K562 (cell line): ENCODE results near the gene CCDC70. TPM values are rescaled to one million over a fixed set of nuclear protein-coding genes. Genes with fewer than 3 reads are reported as not detected.

Experiments
- ATAC-seq: fragments of 200-7000 bp; cut with Tn5 transposase; 3 replicates; pipeline ENCODE4 v1.9.1; 2020; ENCODE audit warnings: moderate library complexity
- BruUV-seq: library from RNA; stranded (reverse); fragments of 400-500 nt; replicated peaks from 2 replicates; lab custom pipeline; 2021; lab: Mats Ljungman, UMichigan
- CTCF ChIA-PET: fragments of 300-600 bp; formaldehyde crosslinking; extraction: SDS; loops from one replicate; lab custom pipeline; 2021; ENCODE audit warnings: low intra/inter-chr PET ratio; lab: Yijun Ruan, JAX
- POLR2A ChIA-PET: fragments of 300-600, 350-650 bp; sonication (Branson Sonifier 250); formaldehyde crosslinking; extraction: SDS; loops from one replicate; lab custom pipeline; 2021; ENCODE audit warnings: antibody characterized with exemption, inconsistent platforms; lab: Yijun Ruan, JAX
- DNase-seq, 4 experiments: peaks; one replicate each; pipeline versions ENCODE4 v3.0.0 to v3.0.0-alpha.2; 2011 to 2018; ENCODE audit warnings: low spot score in 3 of 4, mixed read lengths in 3 of 4; ENCODE audit errors: extremely low read depth in 1 of 4
- FAIRE-seq: peaks from 2 replicates; lab custom pipeline; 2011; peaks lifted over from hg19 to GRCh38; lab: Jason Lieb, UNC
- H2AFZ ChIP-seq: 2 replicates; pipeline ENCODE4 v1.6.0; 2011; ENCODE audit warnings: low read depth, low read length, control low read depth, inconsistent platforms
- H3K27ac ChIP-seq: fragments of 200-600 bp; 3 replicates; pipeline ENCODE4 v1.8.0; 2011; ENCODE audit warnings: low read depth, mild to moderate bottlenecking, control low read depth, inconsistent platforms, low read length, moderate library complexity, mixed read lengths; ENCODE audit errors: extremely low read depth
- H3K27me3 ChIP-seq, 2 experiments: fragments of 300-600 bp in 1 of 2; 2 replicates in 1 of 2; 3 replicates in 1 of 2; pipeline versions ENCODE4 v1.6.0 to v1.8.0; 2011; ENCODE audit warnings: inconsistent platforms in 2 of 2, low read length in 2 of 2, mild to moderate bottlenecking in 1 of 2, mixed read lengths in 1 of 2, moderate library complexity in 1 of 2; ENCODE audit not compliant: control insufficient read depth in 2 of 2, insufficient read depth in 2 of 2
- H3K36me3 ChIP-seq: fragments of 300-600 bp; 3 replicates; pipeline ENCODE4 v1.8.0; 2011; ENCODE audit warnings: mild to moderate bottlenecking, low read length, inconsistent platforms; ENCODE audit not compliant: control insufficient read depth, insufficient read depth
- H3K4me1 ChIP-seq, 2 experiments: fragments of 200-600 bp in 1 of 2; replicated peaks in 1 of 2; 2 replicates in 1 of 2; 3 replicates in 1 of 2; pipeline versions ENCODE4 v1.5.1 to v1.8.0; 2011; ENCODE audit warnings: inconsistent platforms in 2 of 2, low read length in 2 of 2, mild to moderate bottlenecking in 1 of 2, mixed read lengths in 1 of 2, moderate library complexity in 1 of 2; ENCODE audit not compliant: control insufficient read depth in 2 of 2, insufficient read depth in 2 of 2
- H3K4me2 ChIP-seq: 2 replicates; pipeline ENCODE4 v1.6.1; 2011; ENCODE audit warnings: low read length, control low read depth, inconsistent platforms, mixed read lengths; ENCODE audit not compliant: insufficient read depth
- H3K4me3 ChIP-seq: fragments of 200-600 bp; sonication (generic), shearing (Covaris generic); 2 replicates; pipeline ENCODE4 v1.5.1; 2016; ENCODE audit warnings: control low read depth, inconsistent platforms
- H3K79me2 ChIP-seq: fragments of 200-600 bp; 3 replicates; pipeline ENCODE4 v1.8.0; 2011; ENCODE audit warnings: low read length, inconsistent platforms; ENCODE audit not compliant: control insufficient read depth, insufficient read depth
- H3K9ac ChIP-seq, 2 experiments: 2 replicates each; pipeline versions ENCODE4 v1.6.0 to v1.6.1; 2011; ENCODE audit warnings: low read depth in 2 of 2, low read length in 2 of 2, control low read depth in 1 of 2, inconsistent platforms in 1 of 2, mild to moderate bottlenecking in 1 of 2, mixed read lengths in 1 of 2; ENCODE audit not compliant: insufficient read depth in 1 of 2
- H3K9me1 ChIP-seq: one replicate; pipeline ENCODE4 v1.6.0; 2011; ENCODE audit warnings: inconsistent platforms, mild to moderate bottlenecking, low read length, moderate library complexity; ENCODE audit not compliant: control insufficient read depth, insufficient read depth
- H3K9me3 ChIP-seq: replicated peaks from 2 replicates; pipeline ENCODE4 v1.5.1; 2011; ENCODE audit warnings: low read depth, low read length, inconsistent platforms; ENCODE audit not compliant: control insufficient read depth, insufficient read depth
- H4K20me1 ChIP-seq: replicated peaks from 2 replicates; pipeline ENCODE4 v1.6.1; 2011; ENCODE audit warnings: low read length, inconsistent platforms, mixed read lengths; ENCODE audit not compliant: control insufficient read depth, insufficient read depth
- LCOR ChIP-seq: sonication (generic); formaldehyde crosslinking; IDR thresholded peaks from 2 replicates; pipeline ENCODE4 v1.8.0; 2022; ENCODE audit warnings: mild to moderate bottlenecking, missing genetic modification reagents
- MED1 ChIP-seq: sonication (generic); formaldehyde crosslinking; IDR thresholded peaks from 2 replicates; pipeline ENCODE4 v1.8.1; 2023; ENCODE audit warnings: missing genetic modification reagents, borderline replicate concordance
- NR2F6 ChIP-seq: fragments of 450-650 bp; formaldehyde crosslinking; IDR thresholded peaks from 2 replicates; pipeline ENCODE4 v1.4.0; 2020; ENCODE audit warnings: mild to moderate bottlenecking
- PBX2 ChIP-seq, 2 experiments: IDR thresholded peaks in 1 of 2; conservative IDR thresholded peaks in 1 of 2; 2 replicates each; pipeline ENCODE4 v1.6.1; 2016; ENCODE audit warnings: low read depth in 2 of 2, mild to moderate bottlenecking in 1 of 2, missing compliant biosample characterization in 1 of 2, missing genetic modification characterization in 1 of 2, moderate library complexity in 1 of 2
- SAFB ChIP-seq: fragments of 200-400 bp; formaldehyde crosslinking; IDR thresholded peaks from 2 replicates; pipeline ENCODE4 v1.6.1; 2017; ENCODE audit warnings: low read depth, low read length, borderline replicate concordance
- SMAD1 ChIP-seq: fragments of 150-350 bp; IDR thresholded peaks from 2 replicates; pipeline ENCODE4 v1.6.1; 2014; ENCODE audit warnings: low read length, low read depth; ENCODE audit not compliant: partially characterized antibody
- TGIF2 ChIP-seq: sonication (generic); formaldehyde crosslinking; IDR thresholded peaks from 2 replicates; pipeline ENCODE4 v1.8.1; 2022; ENCODE audit warnings: mild to moderate bottlenecking, missing genetic modification reagents, moderate library complexity
- ZBTB34 ChIP-seq: fragments of 250-450 bp; sonication (Bioruptor Pico); IDR thresholded peaks from 2 replicates; pipeline ENCODE4 v1.8.0; 2021; ENCODE audit warnings: mild to moderate bottlenecking, moderate library complexity
- ZNF124 ChIP-seq: sonication (generic); formaldehyde crosslinking; IDR thresholded peaks from 2 replicates; pipeline ENCODE4 v1.8.1; 2022; ENCODE audit warnings: missing genetic modification reagents
- ZNF431 ChIP-seq: sonication (generic); formaldehyde crosslinking; IDR thresholded peaks from 2 replicates; pipeline ENCODE4 v1.8.0; 2022; ENCODE audit warnings: mild to moderate bottlenecking, missing genetic modification reagents
- WGBS: fragments of 100-300 bp; shearing (Covaris generic); methylation state at CpG from one replicate; pipeline ENCODE4 v1.1.6; 2016; ENCODE audit warnings: low coverage, mixed read lengths; ENCODE audit not compliant: insufficient coverage; ENCODE audit errors: missing lambda C conversion rate; 5-methylcytosine and 5-hydroxymethylcytosine counted together
- in situ Hi-C: fragments of 300-500 bp; cut with MboI; formaldehyde crosslinking; loops from 4 replicates; pipeline ENCODE4 v1.15.0; 2018; ENCODE audit warnings: inconsistent platforms, mixed read lengths
- intact Hi-C: fragments of 100-400 bp; cut with micrococcal nuclease; formaldehyde crosslinking; loops from 2 replicates; pipeline ENCODE4 v1.14.2; 2022
- polyA plus RNA-seq, 8 experiments: library from polyadenylated mRNA; depleted of rRNA in 4 of 8; stranded (reverse) in 5 of 8; unstranded in 3 of 8; fragments of >200 nt; fragmentation: Nextera tagmentation in 2 of 8; fragmentation: Illumina TruSeq in 1 of 8; extraction: Ambion mirVana in 2 of 8; extraction: Trizol in 1 of 8; gene quantifications; 2 replicates each; pipeline versions ENCODE4 v1.2.1 to v1.2.3, GENCODE V29; 2011 to 2014; ENCODE audit warnings: inconsistent platforms in 1 of 8, missing spikeins in 1 of 8
- total RNA-seq, 7 experiments: library from RNA; depleted of rRNA in 6 of 7; stranded (reverse); fragments of >200 nt in 6 of 7; fragmentation: Illumina TruSeq in 2 of 7; extraction: Trizol in 2 of 7; gene quantifications; 2 replicates each; pipeline versions ENCODE4 v1.2.1 to v1.2.3, GENCODE V29; 2011 to 2021; ENCODE audit warnings: low replicate concordance in 1 of 7

Gene CCDC70
- total and polyA plus RNA-seq, 9 of the 15 experiments (the other 6 are each of a cell fraction or from before 2014, with no cell fraction given): not detected

GRCh38 chr13:51885651-51886050 is 23.9 kb downstream of the CCDC70 start:
- no TSS peak for BruUV-seq
- H3K79me2 ChIP-seq: no peaks in the 10 kb centered on the region
- TF ChIP-seq NR2F6 (CRISPR knock-in tag) (no peak), ZNF431 (CRISPR knock-in tag) (no peak), ZNF124 (CRISPR knock-in tag) (no peak), MED1 (no peak), TGIF2 (CRISPR knock-in tag) (no peak), SMAD1 (no peak), LCOR (CRISPR knock-in tag) (no peak), PBX2 (CRISPR knock-in tag; IDR thresholded peaks at IDR 0.05; ENCODE audit: low read depth) (no peak), PBX2 (tag; conservative IDR thresholded peaks at IDR 0.05; ENCODE audit: low read depth) (no peak), SAFB (no peak), ZBTB34 (CRISPR knock-in tag) (no peak)

More at GRCh38 chr13:51885651-51886050, 23.9 kb downstream of the CCDC70 start:
- ChIA-PET CTCF (no interaction called here), POLR2A (no interaction called here)
- ATAC-seq (no peak), FAIRE-seq (no peak), DNase-seq (no peak)
- no peaks in the 10 kb centered on the region for H3K36me3 ChIP-seq
- intact Hi-C loops (no loop called here), in situ Hi-C loops (no loop called here)
- no peaks in the 10 kb centered on the region for H4K20me1 ChIP-seq
- no peak overlapping the region for H3K4me2 ChIP-seq
- H3K27ac ChIP-seq: no peak overlapping the region
- H3K27me3 ChIP-seq: no peaks in the 10 kb centered on the region
- H3K9ac ChIP-seq: no peak overlapping the region
- no peaks in the 10 kb centered on the region for H3K9me1 ChIP-seq
- H2AFZ ChIP-seq: no peak overlapping the region
- no peak overlapping the region for H3K4me3 ChIP-seq
- H3K4me1 ChIP-seq: peaks cover 2 to 4% of the 10 kb centered on the region in 2 experiments; a peak in 3 of 5 replicates
- H3K9me3 ChIP-seq: no peaks in the 10 kb centered on the region
- 33% methylated on average over 2 of the region's 2 CpGs for WGBS
